Panc1 (cell line): ENCODE data around the gene KCTD4. TPM values are rescaled to one million over a fixed set of nuclear protein-coding genes. Genes with fewer than 3 reads are reported as not detected.
"Not testable (repeated sequence)": the region's sequence is repeated elsewhere in the genome, so short reads cannot be mapped to it uniquely, and the experiment has no call there.

Experiments
- ATAC-seq: fragments of 200-7000 bp; cut with Tn5 transposase; 2 replicates; pipeline ENCODE4 v1.9.1; 2020; ENCODE audit warnings: mild to moderate bottlenecking, moderate library complexity
- BruUV-seq: library from RNA; stranded (reverse); fragments of 400-500 nt; replicated peaks from 2 replicates; lab custom pipeline; 2021; lab: Mats Ljungman, UMichigan
- CTCF ChIA-PET: fragments of 300-600 bp; sonication (Branson Sonifier 250); formaldehyde crosslinking; loops from one replicate; lab custom pipeline; 2022; ENCODE audit warnings: antibody characterized with exemption; lab: Charles Lee
- POLR2A ChIA-PET: fragments of 300-600 bp; sonication (Branson Sonifier 250); formaldehyde crosslinking; loops from one replicate; lab custom pipeline; 2022; ENCODE audit warnings: antibody characterized with exemption; lab: Charles Lee
- DNase-seq: peaks from one replicate; pipeline ENCODE4 v3.0.0-alpha.2; 2010; ENCODE audit warnings: low read depth, low spot score
- H3K27ac ChIP-seq: 2 replicates; pipeline ENCODE4 v1.5.1; 2011; ENCODE audit warnings: mild to moderate bottlenecking, low read length, inconsistent platforms
- H3K27me3 ChIP-seq: fragments of 200-500 bp; sonication (Bioruptor generic); 2 replicates; pipeline ENCODE4 v1.6.0; 2014; ENCODE audit warnings: low read length, inconsistent platforms; ENCODE audit not compliant: control insufficient read depth, insufficient read depth
- H3K36me3 ChIP-seq: fragments of 200-500 bp; sonication (Bioruptor generic); 2 replicates; pipeline ENCODE4 v1.5.1; 2014; ENCODE audit warnings: inconsistent platforms, mild to moderate bottlenecking, low read length, moderate library complexity; ENCODE audit not compliant: control insufficient read depth, insufficient read depth
- H3K4me1 ChIP-seq: 2 replicates; pipeline ENCODE4 v1.5.1; 2011; ENCODE audit warnings: inconsistent platforms, mild to moderate bottlenecking, low read length, moderate library complexity; ENCODE audit not compliant: control insufficient read depth, insufficient read depth
- H3K4me3 ChIP-seq, 2 experiments: 2 replicates each; pipeline ENCODE4 v1.5.1; 2011 to 2012; ENCODE audit warnings: low read depth in 2 of 2, low read length in 2 of 2, mild to moderate bottlenecking in 2 of 2, inconsistent platforms in 1 of 2, moderate library complexity in 1 of 2
- H3K9me3 ChIP-seq: fragments of 200-500 bp; sonication (Bioruptor generic); 2 replicates; pipeline ENCODE4 v1.5.1; 2014; ENCODE audit warnings: low read depth, mild to moderate bottlenecking, inconsistent platforms, low read length, moderate library complexity; ENCODE audit not compliant: control insufficient read depth, insufficient read depth
- POLR2AphosphoS5 ChIP-seq: IDR thresholded peaks from 2 replicates; pipeline ENCODE4 v1.6.1; 2012; ENCODE audit warnings: mild to moderate bottlenecking, low read depth, low read length, moderate library complexity
- SIN3A ChIP-seq: IDR thresholded peaks from 2 replicates; pipeline ENCODE4 v1.6.1; 2012; ENCODE audit warnings: low read depth, mild to moderate bottlenecking, low read length, moderate library complexity, borderline replicate concordance; ENCODE audit not compliant: insufficient read depth
- TCF7L2 ChIP-seq: IDR thresholded peaks from 2 replicates; pipeline ENCODE4 v1.6.1; 2011; ENCODE audit warnings: mild to moderate bottlenecking, low read depth, low read length, inconsistent platforms
- in situ Hi-C: cut with HindIII; loops from 2 replicates; pipeline ENCODE4 v1.10.0; 2016; ENCODE audit warnings: low sequenced_read_pairs, low pct_unique_long_range_greater_than_20kb
- intact Hi-C: fragments of 100-400 bp; cut with micrococcal nuclease; formaldehyde crosslinking; loops from one replicate; pipeline ENCODE4 v1.10.0; 2022; ENCODE audit not compliant: unreplicated experiment
- total RNA-seq: library from RNA; stranded (reverse); gene quantifications from one replicate; pipeline ENCODE4 v1.2.1, GENCODE V29; 2021; ENCODE audit not compliant: unreplicated experiment
- TF ChIP-seq, protein P1 (sequence below), 2 experiments: IDR thresholded peaks; 2 replicates each; pipeline ENCODE4 v1.6.1; 2011 to 2012; ENCODE audit warnings: low read depth in 2 of 2, control low read depth in 1 of 2, low read length in 1 of 2, mild to moderate bottlenecking in 1 of 2, moderate library complexity in 1 of 2; ENCODE audit not compliant: insufficient read depth in 1 of 2
- TF ChIP-seq, protein P2 (sequence below): fragments of 450-650 bp; IDR thresholded peaks from 2 replicates; pipeline ENCODE4 v1.5.1; 2017; ENCODE audit warnings: mild to moderate bottlenecking

Gene KCTD4
- total RNA-seq, 1 experiment from 2014 or later: not detected

DNA sequence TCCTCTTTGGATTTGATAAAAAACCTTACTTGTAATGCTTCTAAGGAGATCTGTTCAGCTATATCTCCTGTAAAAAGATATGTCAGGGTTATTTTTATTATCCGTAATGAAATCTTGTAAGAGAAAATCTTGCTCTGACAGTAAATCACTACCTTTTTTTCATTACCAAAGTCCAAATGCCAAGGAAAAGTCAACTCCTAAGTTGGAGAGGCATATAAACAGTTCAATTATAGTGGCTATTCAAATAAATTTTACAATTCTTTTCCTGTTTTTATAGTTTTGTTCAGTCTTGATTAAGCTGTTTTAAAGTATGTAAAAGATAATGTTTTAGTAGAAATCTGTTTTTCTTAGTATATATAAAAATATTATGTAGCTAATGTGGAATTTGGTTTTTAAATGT is 9.0 kb downstream of the KCTD4 start:
- no peaks in the 10 kb centered on the region for H3K36me3 ChIP-seq
- no peaks in the 10 kb centered on the region for H3K9me3 ChIP-seq
- no peaks in the 10 kb centered on the region for H3K27me3 ChIP-seq
- intact Hi-C loops (no loop called here), in situ Hi-C loops (no loop called here)
- H3K27ac ChIP-seq: no peak overlapping the region
- BruUV-seq: no TSS peak
- ATAC-seq (no peak), DNase-seq (no peak)
- H3K4me3 ChIP-seq: no peak overlapping the region
- peaks cover 2% of the 10 kb centered on the region for H3K4me1 ChIP-seq
- POLR2A ChIA-PET: no interaction called here
- CTCF ChIA-PET: no interaction called here
- TF ChIP-seq SIN3A (no peak), TCF7L2 (no peak), POLR2AphosphoS5 (no peak)
- TF ChIP-seq, protein P1, sequence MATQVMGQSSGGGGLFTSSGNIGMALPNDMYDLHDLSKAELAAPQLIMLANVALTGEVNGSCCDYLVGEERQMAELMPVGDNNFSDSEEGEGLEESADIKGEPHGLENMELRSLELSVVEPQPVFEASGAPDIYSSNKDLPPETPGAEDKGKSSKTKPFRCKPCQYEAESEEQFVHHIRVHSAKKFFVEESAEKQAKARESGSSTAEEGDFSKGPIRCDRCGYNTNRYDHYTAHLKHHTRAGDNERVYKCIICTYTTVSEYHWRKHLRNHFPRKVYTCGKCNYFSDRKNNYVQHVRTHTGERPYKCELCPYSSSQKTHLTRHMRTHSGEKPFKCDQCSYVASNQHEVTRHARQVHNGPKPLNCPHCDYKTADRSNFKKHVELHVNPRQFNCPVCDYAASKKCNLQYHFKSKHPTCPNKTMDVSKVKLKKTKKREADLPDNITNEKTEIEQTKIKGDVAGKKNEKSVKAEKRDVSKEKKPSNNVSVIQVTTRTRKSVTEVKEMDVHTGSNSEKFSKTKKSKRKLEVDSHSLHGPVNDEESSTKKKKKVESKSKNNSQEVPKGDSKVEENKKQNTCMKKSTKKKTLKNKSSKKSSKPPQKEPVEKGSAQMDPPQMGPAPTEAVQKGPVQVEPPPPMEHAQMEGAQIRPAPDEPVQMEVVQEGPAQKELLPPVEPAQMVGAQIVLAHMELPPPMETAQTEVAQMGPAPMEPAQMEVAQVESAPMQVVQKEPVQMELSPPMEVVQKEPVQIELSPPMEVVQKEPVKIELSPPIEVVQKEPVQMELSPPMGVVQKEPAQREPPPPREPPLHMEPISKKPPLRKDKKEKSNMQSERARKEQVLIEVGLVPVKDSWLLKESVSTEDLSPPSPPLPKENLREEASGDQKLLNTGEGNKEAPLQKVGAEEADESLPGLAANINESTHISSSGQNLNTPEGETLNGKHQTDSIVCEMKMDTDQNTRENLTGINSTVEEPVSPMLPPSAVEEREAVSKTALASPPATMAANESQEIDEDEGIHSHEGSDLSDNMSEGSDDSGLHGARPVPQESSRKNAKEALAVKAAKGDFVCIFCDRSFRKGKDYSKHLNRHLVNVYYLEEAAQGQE (IDR thresholded peaks at IDR 0.05; ENCODE audit: insufficient read depth in 1 of 2, low read depth in 2 of 2, low read length in 1 of 2): no peak
- TF ChIP-seq, protein P2, sequence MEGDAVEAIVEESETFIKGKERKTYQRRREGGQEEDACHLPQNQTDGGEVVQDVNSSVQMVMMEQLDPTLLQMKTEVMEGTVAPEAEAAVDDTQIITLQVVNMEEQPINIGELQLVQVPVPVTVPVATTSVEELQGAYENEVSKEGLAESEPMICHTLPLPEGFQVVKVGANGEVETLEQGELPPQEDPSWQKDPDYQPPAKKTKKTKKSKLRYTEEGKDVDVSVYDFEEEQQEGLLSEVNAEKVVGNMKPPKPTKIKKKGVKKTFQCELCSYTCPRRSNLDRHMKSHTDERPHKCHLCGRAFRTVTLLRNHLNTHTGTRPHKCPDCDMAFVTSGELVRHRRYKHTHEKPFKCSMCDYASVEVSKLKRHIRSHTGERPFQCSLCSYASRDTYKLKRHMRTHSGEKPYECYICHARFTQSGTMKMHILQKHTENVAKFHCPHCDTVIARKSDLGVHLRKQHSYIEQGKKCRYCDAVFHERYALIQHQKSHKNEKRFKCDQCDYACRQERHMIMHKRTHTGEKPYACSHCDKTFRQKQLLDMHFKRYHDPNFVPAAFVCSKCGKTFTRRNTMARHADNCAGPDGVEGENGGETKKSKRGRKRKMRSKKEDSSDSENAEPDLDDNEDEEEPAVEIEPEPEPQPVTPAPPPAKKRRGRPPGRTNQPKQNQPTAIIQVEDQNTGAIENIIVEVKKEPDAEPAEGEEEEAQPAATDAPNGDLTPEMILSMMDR: no peak

DNA sequence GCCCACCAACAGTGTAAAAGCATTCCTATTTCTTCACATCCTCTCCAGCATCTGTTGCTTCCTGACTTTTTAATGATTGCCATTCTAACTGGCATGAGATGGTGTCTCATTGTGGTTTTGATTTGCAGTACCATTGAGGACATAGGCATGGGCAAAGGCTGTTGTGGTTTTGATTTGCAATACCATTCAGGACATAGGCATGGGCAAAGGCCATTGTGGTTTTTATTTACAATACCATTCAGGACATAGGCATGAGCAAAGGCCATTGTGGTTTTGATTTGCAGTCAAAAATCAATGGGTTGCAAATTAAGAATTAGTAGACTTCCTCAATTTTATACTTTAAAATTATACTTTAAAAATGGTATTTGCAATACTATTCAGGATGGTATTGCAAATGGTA is 11.3 kb downstream of the KCTD4 start:
- H3K36me3 ChIP-seq, H3K27me3 ChIP-seq, POLR2A ChIA-PET, intact Hi-C loops, in situ Hi-C loops, DNase-seq, BruUV-seq, H3K4me1 ChIP-seq, CTCF ChIA-PET, H3K4me3 ChIP-seq, H3K27ac ChIP-seq, H3K9me3 ChIP-seq: not testable (repeated sequence)
- ATAC-seq: peak; percentile 91

DNA sequence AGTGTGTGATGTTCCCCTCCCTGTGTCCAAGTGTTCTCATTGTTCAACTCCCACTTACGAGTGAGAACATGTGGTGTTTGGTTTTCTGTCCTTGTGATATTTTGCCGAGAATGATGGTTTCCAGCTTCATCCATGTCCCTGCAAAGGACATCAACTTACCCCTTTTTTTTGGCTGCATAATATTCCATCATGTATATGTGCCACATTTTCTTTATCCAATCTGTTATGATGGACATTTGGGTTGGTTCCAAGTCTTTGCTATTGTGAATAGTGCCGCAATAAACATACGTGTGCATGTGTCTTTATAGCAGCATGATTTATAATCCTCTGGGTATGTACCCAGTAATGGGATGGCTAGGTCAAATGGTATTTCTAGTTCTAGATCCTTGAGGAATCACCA is 11.8 kb downstream of the KCTD4 start:
- intact Hi-C loops, in situ Hi-C loops, CTCF ChIA-PET, ATAC-seq, H3K27ac ChIP-seq, H3K27me3 ChIP-seq, H3K36me3 ChIP-seq, H3K4me3 ChIP-seq, H3K9me3 ChIP-seq, POLR2A ChIA-PET, BruUV-seq, H3K4me1 ChIP-seq, DNase-seq: not testable (repeated sequence)
